GM18907 (cell line): Measurements from ENCODE around the gene FKBP1A.

Source experiments
- ATAC-seq: cut with Tn5 transposase; IDR thresholded peaks from one replicate; pipeline ENCODE4 v1.9.1; 2021; ENCODE audit warnings: mild to moderate bottlenecking, moderate library complexity; ENCODE audit not compliant: unreplicated experiment

Gene FKBP1A

DNA sequence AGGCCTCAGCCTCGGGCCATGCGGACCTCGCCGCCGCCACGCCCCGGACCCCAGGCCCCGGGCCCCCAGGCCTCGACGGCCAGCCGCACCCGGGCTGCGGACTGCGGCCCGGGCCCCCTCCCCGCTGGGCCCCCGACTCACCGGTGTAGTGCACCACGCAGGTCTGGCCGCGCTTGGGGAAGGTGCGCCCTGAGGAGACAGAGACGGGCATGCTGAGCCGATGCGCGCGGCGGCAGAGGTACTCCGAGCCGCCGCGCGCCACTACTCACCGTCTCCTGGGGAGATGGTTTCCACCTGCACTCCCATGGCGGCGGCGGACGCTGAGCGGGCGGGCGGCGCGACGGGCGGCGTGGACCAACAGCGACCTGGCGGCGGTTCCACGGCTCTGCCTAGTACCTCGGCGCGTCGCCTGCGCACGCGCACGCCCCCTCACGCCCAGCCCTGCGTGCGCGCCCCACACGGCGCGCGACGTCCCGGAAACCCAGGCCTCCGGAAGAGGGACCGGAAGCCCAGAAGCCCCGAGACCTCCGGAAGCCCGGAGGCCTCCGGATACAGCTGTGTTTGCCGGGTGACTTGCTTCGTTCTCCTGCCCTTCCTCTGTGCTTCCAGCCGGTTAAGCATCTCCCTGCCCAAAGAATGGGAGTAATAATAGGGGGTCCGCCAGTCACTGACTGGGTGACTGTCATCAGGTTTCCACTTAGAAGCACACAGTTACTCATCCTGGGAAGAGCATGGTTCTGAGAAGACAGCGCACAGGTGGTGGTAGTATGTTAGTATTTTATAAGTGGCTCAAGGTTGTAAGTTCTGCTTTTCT, at the start of gene FKBP1A:
Gene FKBP1A (minus strand): TSS at position 362 of the 814 bp plus-strand sequence. CDS start 56 bp downstream, at position 306.
- ATAC-seq, result peak; percentile 84

DNA sequence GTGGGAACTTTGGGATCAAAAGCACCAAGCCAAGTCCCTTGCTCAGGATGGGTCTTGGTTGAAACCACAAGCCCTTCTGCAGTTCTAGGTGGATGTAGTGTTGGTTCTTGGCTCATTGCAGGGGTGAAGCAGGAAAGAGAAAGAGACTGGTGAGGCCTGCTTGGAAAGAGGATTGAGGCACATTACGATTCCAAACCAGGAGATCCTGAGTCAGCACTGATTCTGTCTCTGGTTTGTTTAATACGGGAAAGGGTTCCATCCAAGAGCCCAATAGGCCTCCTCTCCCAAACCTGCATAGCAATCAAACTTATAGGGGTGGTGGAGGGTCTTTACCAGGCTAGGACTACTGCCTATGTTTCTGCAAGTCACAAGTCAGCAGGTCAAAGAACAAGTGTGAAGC, 49.5 kb upstream of the FKBP1A start:
- no peak for ATAC-seq

DNA sequence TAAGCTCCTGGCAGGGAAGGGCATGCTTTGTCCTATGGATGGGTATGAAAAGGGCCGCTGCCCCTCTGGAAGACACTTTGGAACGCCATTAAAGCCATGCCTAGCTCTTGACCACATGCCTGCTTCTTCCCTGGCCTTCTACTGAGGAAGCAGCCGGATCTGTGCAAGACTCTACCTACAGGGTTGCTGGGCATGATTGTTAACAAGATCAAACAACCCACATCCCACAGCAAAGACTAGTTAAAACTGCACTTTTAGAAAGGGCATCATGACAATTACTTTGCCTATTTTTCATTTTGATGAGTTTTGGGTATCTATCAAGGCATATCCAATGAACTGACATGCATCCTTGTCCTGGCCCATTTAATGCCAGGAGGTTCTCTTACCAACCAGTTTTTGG, 48.3 kb upstream of the FKBP1A start:
- no peak for ATAC-seq

DNA sequence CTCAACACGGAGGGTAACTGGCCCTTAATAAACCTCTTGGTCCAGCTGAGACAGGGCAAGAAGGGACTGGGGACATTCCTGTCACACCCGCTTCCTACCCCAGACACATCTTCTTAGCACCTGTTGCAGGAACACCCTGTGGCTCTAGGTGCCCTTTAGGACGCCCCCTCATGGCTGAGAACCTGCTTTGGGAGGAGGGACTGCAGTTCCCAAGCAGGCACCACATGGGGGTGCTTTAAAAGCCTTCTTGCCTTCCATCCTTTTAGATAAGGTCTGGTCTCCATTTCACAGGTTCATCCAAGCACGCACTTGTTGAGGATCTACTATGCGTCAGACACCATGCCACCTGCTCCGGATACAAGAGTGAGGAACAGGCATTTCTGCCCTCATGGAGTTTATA, 47.2 kb upstream of the FKBP1A start:
- no peak for ATAC-seq

DNA sequence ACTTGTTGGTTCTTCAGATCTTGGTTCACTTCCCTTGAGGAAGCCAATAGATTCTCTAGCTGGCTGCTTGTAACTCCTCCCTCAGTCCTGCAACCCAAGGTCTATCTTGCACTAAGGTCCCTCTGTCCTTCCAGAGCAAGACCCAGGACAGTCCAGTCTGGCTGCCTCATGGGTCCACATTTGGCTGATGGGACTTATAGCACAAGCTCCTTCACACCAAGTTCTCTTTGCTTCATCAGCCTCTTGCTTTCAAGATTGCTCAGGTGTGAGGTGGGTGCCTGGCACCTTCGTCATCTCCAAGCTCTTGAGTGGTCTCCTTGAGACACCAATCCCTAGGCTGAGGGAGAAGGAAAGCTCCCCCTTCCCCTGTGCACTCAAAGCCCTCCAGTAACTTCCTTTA, 45.5 kb upstream of the FKBP1A start:
- ATAC-seq, result no peak

DNA sequence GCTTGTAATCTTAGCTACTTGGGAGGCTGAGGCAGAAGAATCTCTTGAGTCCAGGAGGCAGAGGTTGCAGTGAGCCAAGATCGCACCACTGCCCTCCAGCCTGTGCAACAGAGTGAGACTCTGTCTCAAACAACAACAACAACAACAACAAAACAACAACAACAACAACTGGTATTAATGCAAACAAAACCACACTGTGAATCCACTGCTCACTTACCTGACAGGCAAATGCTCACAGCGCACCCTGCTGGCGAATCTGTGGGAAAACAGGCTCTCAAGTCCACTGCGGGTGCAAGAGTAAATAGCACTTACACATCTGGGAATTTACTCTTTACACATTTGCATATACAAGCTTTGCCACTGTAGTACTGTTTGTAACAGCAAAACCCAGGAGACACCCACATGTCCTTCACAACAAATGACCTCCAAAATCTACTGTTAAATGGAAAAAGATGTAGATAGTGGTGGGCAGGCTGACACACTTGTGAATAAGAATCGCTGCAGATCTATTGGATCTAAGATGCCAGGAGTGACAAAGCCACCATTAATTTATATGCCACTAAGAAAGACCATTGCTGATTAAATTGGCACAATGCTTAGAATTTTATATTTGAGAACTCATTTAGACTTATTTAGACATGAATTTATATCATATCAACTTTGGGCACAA, 44.5 kb upstream of the FKBP1A start:
- no peak for ATAC-seq

DNA sequence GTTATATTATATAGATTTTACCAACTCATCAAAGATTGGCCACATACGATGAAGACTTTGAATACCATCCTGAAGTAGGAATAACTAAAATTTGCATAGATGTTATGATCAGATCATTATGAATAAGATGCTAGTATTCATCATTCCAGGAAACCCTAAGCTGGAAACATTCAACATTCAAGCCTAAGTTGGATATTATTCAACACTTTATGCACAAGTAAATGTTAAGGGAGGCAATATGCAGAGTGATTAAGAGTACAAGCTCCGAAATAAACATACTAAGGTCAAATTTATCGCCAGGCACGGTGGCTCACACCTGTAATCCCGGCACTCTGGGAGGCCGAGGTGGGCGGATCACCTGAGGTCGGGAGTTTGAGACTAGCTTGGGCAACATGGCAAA, 43.4 kb upstream of the FKBP1A start:
- no peak for ATAC-seq

DNA sequence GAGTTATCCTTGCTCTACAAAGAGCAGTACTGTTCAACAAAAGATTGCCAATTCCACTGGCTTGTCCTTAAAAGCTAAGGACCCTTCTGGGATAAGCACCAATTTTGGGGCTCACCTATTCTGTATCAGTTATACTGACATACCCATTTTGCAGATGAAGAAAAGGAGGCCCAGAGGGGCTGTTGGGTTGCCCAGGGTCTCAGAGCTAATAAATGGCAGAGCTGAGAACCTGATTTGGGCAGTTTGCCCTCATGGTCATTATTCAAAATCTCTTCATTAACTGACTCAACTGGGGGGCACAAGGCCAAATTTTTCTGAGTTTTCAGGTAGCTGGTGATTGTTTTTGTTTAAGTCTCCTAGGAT, 42.5 kb upstream of the FKBP1A start:
- ATAC-seq, result no peak

DNA sequence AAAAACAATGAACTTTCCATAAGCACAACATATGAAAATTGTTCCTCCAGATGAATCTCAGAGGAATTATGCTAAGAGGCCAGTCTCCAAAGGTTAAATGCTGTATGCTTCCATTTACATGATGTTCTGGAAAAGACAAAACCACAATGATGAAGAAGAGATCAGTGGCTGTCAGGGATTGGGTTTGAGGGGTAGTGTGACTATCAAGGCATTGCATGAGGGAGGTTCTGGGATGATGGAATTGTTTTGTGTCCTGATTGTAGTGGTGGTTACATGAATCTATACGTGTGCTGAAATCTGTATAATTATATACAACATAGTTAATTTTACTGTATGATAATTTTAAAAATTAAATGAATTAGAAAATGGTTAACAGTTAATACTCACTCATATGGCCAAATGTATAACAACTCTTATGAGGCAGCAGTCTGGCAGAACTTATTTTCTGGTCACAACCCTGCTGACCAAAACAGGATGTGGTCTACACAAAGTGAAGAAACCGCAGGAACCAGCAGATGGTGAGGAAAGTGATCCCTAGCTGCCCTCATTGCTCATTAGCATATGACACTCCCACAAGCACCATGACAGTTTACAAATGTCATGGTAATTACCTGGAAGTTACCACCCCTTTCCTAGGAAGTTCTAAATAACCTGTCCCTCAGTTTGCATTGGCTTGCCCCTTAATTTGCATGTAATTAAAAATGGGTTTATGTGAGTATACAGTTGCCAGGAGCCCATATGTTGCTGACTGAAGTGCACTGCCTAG, 41.9 kb upstream of the FKBP1A start:
- peak; percentile 87 for ATAC-seq

DNA sequence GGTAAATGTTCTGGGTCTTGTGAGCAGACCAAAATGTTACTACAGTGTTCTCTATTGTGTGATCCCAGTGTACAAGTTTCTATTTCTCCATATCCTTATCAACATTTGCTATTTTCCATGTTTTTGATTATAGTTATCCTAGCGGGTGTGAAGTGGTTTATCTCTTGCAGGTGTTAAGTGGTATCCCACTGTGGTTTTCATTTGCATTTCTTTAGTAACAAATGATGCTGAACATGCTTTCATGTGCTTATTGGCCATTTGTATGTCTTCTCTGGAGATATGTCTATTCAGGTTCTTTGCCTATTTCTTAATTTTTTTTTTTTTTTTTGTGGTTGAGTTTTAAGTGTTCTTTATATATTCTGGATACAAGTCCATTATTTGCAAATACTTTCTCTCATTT, 38.3 kb upstream of the FKBP1A start:
- no peak for ATAC-seq

DNA sequence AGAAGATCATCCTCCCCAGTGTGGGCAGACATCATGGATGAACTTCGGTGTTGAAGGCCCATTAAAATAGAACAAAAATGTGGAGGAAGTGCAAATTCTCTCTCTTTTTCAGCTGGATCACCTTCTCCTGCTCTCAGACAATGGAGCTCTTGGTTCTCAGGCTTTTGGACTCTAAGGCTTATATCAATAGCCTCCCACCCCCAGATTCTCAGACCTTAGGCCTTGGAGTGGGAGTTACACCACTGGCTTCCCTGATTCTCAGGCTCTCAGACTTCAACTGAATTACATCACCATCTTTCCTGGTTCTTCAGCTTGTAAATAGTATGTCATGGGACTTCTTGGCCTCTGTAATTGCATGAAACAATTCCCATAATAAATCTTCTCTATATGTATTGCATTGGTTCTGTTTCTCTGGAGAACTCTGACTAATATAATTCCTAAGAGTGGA, 37.2 kb upstream of the FKBP1A start:
- ATAC-seq, result no peak

DNA sequence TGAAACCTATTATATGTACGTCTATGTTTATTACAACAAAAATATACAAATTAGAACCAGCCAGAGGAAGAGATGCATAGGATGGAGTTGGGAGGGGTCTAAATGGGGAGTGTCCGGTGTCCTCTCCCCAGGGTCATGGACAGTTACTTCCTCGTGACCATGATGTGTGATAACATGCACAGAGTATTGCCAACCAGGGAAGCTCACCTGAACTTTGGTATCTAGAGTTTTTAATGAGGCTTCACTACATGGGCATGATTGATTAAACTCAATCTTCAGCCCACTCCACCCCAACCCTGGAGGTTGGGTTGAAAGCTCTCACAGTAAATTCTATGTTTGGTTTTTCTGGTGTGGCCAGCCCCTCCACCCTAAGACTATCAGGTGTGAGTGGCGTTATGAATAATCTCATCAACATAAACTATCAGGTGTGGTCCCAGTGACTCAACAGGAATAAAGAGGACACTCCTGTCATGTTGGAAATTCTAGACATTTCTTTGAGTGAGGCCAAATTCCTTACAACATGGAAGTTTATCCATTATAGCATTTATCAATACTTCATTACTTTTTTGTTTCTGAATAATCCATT, 36.4 kb upstream of the FKBP1A start:
- ATAC-seq, result no peak

DNA sequence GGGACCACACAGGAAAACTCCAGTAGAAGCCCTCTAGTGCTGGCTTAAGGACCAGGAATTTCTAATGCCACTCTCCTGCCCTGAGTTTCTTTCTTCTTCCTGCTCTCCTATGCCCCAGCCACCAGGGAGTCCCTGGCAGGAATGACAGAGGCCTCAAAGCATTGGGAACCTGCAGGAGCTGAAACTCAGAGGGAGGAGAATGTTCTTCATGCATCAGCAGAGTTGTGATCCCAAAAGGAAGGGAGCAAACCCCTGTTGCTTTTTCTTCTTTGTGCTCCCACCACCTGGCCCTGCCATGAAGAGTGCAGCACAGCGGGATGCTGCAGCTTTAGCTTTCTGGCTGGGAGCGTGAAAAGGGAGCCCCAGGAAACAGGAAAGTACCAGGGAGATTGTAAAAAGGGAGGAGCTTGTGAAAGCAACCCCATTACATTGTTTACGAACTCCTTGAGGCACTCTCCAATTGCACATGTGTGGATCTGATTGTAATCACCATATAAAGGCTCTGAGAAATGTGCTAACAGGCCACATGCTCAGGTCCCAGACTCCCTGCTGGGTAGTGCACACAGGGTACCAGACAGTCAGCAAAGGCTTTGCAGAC, 34.7 kb upstream of the FKBP1A start:
- no peak for ATAC-seq

DNA sequence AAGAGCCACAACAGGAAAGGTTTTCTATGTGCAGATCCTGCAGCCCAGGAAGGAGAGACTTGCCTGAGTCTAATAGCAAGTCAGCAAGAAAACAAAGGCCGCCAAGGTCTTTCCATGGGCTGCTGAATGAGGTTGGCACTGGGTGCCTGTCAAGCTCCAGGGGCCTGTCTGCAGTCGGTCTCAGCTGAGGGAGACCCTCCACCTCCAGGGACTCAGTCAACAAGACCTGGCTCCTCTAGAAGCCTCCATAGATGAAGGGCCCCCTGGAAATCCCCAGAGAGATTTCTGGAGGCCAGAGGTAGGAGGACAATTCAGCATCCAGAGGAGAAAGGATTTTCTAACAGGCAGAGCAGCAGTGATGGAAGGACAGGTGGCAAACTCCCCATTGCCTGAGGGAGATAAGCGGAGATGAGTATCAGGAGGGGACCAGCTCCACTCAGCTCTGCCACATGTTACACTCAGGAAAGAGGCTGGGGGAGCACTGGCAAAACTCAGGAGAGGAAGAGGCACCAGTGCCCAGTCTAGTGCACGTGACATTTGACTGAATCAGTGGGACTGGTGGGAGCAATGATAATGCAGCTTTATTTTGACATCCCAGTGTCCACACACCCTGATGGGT, 33.5 kb upstream of the FKBP1A start:
- ATAC-seq, result no peak

DNA sequence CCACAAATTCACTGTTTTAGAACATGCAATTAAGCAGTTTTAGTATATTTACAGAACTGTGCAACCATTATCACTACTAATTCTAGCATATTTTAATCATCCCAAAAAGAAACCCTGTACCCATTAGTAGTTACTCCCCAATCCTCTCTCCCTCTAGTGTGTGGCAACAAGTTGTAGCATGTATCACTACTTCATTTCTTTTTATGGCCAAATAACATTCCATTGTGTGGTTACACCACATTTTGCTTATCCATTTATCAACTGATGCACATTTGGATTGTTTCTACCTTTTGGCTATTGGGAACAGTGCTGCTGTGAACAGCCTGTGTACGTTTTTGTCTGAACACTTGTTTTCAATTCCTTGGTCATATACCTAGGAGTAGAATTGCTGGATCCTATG, 31.5 kb upstream of the FKBP1A start:
- ATAC-seq, result no peak

DNA sequence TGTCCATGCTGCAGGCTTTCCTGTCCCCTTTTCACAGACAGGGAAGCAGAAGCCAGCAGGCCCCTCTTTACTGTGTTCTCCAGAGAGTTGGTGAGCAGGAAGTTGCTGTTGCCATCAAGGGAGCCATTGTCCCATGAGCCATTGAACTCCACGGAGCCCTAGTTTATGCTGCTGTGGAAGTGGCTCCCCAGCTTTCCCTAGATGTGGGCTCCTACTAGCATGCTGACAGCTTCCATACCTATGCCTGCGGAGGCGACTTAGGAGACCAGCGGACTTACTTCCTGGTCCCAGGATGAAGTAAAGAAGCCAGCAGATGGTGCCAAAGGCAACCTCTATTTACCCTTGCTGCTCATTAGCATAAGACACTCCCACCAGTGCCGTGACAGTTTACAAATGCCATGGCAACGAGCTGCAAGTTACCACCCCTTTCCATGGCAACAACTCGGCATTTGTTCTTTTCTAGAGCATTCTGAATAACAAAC, 30.8 kb upstream of the FKBP1A start:
- ATAC-seq, result no peak

DNA sequence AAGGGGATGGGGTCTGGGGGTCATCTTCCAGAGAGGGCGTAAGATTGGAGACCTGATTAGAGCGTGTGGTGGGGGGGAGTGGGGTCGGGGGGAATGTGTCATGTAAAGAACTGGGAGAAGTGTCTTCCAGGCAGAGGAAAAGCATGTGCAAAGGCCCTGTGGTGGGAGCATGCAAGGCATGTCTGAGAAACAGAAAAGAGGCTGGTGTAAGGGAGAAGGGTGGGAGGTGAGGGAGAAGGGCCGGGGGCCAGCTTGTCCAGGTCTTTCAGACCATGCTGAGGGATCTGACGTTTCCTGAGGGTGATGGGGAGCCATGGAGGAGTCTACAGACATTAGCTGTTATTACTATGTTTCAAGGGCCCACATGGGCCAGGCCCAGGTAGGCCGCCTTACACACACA, 30.4 kb upstream of the FKBP1A start:
- ATAC-seq, result no peak

DNA sequence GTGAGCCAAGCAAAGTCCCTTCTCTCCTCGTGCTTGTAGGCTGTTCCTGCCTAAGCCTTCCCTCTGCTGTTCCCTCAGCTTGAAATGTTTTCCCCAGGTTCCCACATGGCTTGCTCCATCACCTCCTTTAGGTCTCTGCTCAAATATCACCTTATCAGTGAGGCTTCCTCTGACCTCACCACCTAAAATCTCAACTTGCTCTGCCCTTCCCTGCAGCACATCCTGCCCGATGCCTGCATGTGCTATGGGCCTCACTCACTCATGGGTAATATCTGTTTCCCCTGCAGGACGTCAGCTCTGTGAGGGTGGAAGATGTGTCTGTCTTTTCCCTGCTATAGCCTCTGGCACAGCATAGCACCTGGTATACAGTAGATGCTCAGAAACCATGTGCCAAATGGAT, 29.9 kb upstream of the FKBP1A start:
- ATAC-seq, result no peak

DNA sequence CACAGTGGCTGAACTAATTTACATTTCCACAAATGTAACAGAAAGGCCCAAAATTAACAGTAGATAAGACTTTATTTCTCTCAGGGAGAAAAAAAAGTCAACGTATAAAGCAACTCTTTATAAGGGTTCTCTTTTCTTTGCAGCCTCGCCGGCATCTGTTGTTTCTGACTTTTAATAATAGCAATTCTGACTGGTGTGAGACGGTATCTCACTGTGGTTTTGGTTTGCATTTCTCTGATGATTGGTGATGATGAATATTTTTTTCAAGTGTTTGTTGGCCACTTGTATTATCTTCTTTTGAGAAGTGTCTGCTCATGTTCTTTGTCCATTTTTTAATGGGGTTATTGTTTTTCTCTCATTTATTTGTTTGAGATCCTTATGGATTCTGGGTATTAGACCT, 27.2 kb upstream of the FKBP1A start:
- ATAC-seq, result no peak

DNA sequence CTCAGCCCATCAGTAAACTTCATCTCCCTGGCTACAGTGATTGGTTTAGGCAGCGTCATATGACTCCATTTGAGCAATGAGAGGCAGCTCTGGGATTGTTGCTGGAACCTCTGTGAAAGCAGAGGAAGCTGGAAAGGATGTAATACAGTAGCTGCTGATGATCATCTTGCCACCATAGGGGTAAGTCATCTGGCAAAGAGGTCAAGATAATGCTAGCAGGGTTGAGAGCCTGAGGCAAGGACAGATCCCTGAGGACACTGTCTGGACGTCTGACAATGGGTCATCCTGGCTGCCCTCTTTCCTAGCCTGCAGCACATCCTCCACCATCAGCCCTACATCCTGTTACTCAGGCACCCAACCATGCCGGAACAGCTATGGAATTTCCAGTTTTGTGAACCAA, 25.5 kb upstream of the FKBP1A start:
- no peak for ATAC-seq
